ENCODE results near the gene EIF2S3B. TPM values are rescaled to one million over a fixed set of nuclear protein-coding genes. Genes with fewer than 3 reads are reported as not detected.

The EIF2S3B gene
- total and polyA plus RNA-seq, 10 donors = 0.33 to 1.8 (median 0.93) TPM

GRCh38 chr12:10554228-10554755 lies 48.6 kb downstream of the EIF2S3B start:
- TF ChIP-seq CTCF (IDR thresholded peaks at IDR 0.05 in 8 of 11, conservative IDR thresholded peaks at IDR 0.05 in 3 of 11) (no peak), POLR2A (IDR thresholded peaks at IDR 0.05) (no peak), POLR2AphosphoS5 (IDR thresholded peaks at IDR 0.05) (peak in 1 of 3 donors; percentile 56)
- 58 to 71% (median 66%) methylated on average over 6 of the region's 6 CpGs for WGBS, 5 donors
- Histone ChIP-seq H3K36me3 (no peaks in the 10 kb centered on the region), H3K4me1 (peaks cover 0 to 6% (median 0%) of the 10 kb centered on the region in 6 donors), H3K27me3 (replicated peaks in 1 of 7) (no peaks in the 10 kb centered on the region), H3K4me3 (peak overlapping the region in 1 of 8 donors; percentile 38), H3K27ac (peak overlapping the region in 7 of 8 donors; percentile 47 to 80 (median 69)), H3K9me3 (peaks cover 0 to 11% (median 2%) of the 10 kb centered on the region in 8 donors)
- no peak for DNase-seq
- intact Hi-C loops (cut with DNase I; ENCODE audit: low total_unique reads) = no loop called here

GRCh38 chr12:10554756-10555481 lies 49.2 kb downstream of the EIF2S3B start:
- no peaks in the 10 kb centered on the region for H3K36me3 ChIP-seq
- no peak for TF ChIP-seq POLR2AphosphoS5 (IDR thresholded peaks at IDR 0.05)
- TF ChIP-seq CTCF (IDR thresholded peaks at IDR 0.05 in 8 of 11, conservative IDR thresholded peaks at IDR 0.05 in 3 of 11) = no peak
- no peak for TF ChIP-seq POLR2A (IDR thresholded peaks at IDR 0.05)
- H3K27me3 ChIP-seq (replicated peaks in 1 of 7) = no peaks in the 10 kb centered on the region
- H3K9me3 ChIP-seq = peaks cover 0 to 11% (median 2%) of the 10 kb centered on the region in 8 donors
- DNase-seq = no peak
- H3K4me3 ChIP-seq = peak overlapping the region in 1 of 8 donors; percentile 38
- H3K4me1 ChIP-seq = peaks cover 0 to 6% (median 0%) of the 10 kb centered on the region in 6 donors
- H3K27ac ChIP-seq = peak overlapping the region in 7 of 8 donors; percentile 47 to 80 (median 69)
- intact Hi-C loops (cut with DNase I; ENCODE audit: low total_unique reads) = no loop called here
- 58 to 78% (median 68%) methylated on average over 7 of the region's 7 CpGs for WGBS, 5 donors

GRCh38 chr12:10557329-10557728 lies 51.6 kb downstream of the EIF2S3B start:
- no peaks in the 10 kb centered on the region for H3K27me3 ChIP-seq (replicated peaks in 1 of 7)
- WGBS, 5 donors = 61 to 75% (median 70%) methylated on average over 6 of the region's 6 CpGs
- intact Hi-C loops (cut with DNase I; ENCODE audit: low total_unique reads) = no loop called here
- no peak for DNase-seq
- H3K4me1 ChIP-seq = peaks cover 0 to 6% (median 0%) of the 10 kb centered on the region in 6 donors
- H3K27ac ChIP-seq = peak overlapping the region in 5 of 8 donors; percentile 10 to 80 (median 34)
- H3K36me3 ChIP-seq = no peaks in the 10 kb centered on the region
- TF ChIP-seq POLR2AphosphoS5 (IDR thresholded peaks at IDR 0.05) = no peak
- TF ChIP-seq POLR2A (IDR thresholded peaks at IDR 0.05) = no peak
- TF ChIP-seq CTCF (IDR thresholded peaks at IDR 0.05 in 8 of 11, conservative IDR thresholded peaks at IDR 0.05 in 3 of 11) = no peak
- no peak overlapping the region for H3K4me3 ChIP-seq
- peaks cover 0 to 6% (median 0%) of the 10 kb centered on the region in 8 donors for H3K9me3 ChIP-seq

GRCh38 chr12:10557766-10558165 lies 52.1 kb downstream of the EIF2S3B start:
- Histone ChIP-seq H3K27me3 (replicated peaks in 1 of 7) (no peaks in the 10 kb centered on the region), H3K4me1 (peaks cover 0 to 6% (median 0%) of the 10 kb centered on the region in 6 donors), H3K36me3 (no peaks in the 10 kb centered on the region), H3K4me3 (no peak overlapping the region), H3K9me3 (peaks cover 0 to 6% (median 0%) of the 10 kb centered on the region in 8 donors), H3K27ac (peak overlapping the region in 5 of 8 donors; percentile 10 to 80 (median 34))
- DNase-seq = no peak
- intact Hi-C loops (cut with DNase I; ENCODE audit: low total_unique reads) = no loop called here
- 66 to 83% (median 71%) methylated on average over 2 of the region's 2 CpGs for WGBS, 5 donors
- no peak for TF ChIP-seq POLR2AphosphoS5 (IDR thresholded peaks at IDR 0.05)
- TF ChIP-seq POLR2A (IDR thresholded peaks at IDR 0.05) = no peak
- no peak for TF ChIP-seq CTCF (IDR thresholded peaks at IDR 0.05 in 8 of 11, conservative IDR thresholded peaks at IDR 0.05 in 3 of 11)

All from spleen (tissue), 11 donors.